NCI-H446 (cell line): ENCODE data around the gene OR4D5.

Experiments
- DNase-seq, 2 experiments: peaks; one replicate each; lab custom pipeline; 2025; lab: John Stamatoyannopoulos, UW

OR4D5 gene

DNA sequence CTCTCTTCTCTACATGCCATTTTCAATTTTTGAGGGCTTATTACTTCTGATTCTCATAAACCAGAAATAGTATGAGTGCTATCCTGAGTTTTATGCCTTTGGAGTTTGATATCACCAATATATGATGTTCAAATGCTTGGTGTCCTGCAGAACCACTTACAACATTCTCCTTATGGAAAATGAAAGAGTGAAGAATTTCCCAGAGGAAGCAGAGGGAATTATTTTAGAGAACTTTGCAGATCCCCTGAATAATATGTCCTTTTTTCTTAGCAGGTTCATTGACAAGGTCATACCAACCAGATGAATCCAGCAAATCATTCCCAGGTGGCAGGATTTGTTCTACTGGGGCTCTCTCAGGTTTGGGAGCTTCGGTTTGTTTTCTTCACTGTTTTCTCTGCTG lies at the start of gene OR4D5:
TSS of gene OR4D5 (plus strand) at position 301 of the 400 bp plus-strand sequence. CDS start at position 301, 0 bp downstream.
- no peak for DNase-seq

DNA sequence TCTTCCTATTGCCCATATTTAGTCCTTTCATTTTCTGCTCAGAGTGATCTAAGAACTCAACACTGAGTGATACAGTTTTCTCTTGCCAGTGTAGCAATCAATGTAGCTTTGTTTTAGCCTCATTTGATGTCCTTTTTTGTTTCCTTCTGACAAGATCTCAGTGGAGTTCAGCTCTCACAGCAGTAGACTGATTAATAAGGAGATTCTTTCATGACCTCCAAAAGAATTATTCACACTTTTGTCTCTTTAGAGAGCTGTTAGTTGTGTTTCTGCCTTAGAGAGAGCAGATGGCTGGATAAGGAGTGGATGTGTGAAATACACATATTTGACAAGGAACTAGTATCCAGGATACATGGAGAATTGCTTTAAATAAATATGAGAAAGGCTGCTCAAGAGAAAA lies 47.4 kb upstream of the OR4D5 start:
- DNase-seq, result no peak

DNA sequence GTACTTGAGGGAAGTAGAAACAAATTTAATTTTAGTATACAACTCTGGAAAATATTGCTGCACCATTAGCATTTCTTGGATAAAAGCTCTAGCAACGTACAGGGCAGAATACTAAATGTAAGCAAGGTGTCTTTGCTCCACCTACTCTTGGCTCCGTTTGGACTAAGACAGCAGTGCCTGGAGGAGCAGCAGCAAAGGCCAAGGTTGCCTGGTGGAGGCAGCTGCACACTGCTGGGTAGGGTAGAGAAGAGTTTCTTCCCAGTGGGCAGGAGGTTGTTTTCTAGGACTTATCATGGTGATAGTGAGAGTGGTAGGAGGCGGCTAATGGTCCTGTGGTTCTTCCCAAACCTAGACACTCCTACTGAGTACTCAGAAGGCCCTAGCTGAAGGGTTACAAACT lies 39.6 kb upstream of the OR4D5 start:
- no peak for DNase-seq

DNA sequence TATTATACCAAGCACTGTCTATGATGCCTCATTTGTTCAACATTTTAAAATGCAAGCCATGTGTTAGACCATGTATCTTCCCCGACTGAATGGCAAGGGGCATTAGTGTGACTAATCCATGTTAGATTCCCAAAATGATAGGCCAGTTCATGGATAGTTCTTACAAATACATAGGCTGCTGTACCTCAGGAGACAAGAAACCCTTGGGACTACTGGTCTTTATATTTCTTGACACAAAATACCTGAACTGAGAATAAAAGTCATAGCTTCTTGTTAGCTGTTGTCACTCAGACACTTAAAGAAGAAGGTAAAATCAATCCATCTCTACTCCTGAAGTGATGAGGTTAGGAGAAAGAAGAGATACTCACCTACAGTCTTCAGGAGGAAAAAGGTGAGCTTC lies 37.5 kb upstream of the OR4D5 start, which contains the start of gene OR8D4:
TSS of gene OR8D4 (plus strand) at position 301 of the 400 bp plus-strand sequence. CDS start 4,265 bp downstream, outside the sequence.
- no peak for DNase-seq

DNA sequence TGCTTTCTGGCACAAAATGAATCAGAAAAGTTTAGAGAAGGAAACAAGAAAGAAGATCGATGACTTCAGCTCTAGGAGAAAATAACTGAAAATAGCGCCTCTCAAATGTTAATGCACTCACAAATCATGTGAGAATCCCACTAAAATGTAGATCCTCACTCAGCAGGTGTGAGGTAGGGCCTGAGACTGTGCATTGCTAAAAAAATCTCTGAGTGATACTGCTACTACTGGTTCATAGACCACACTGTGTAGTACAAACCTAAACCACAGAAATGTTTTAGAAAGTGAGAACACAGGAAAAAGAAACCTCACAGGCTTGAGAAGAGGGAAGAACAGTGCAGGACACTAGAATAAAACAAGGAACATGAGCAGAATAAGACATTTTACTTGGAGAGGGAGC lies 35.5 kb upstream of the OR4D5 start:
- DNase-seq, result no peak

DNA sequence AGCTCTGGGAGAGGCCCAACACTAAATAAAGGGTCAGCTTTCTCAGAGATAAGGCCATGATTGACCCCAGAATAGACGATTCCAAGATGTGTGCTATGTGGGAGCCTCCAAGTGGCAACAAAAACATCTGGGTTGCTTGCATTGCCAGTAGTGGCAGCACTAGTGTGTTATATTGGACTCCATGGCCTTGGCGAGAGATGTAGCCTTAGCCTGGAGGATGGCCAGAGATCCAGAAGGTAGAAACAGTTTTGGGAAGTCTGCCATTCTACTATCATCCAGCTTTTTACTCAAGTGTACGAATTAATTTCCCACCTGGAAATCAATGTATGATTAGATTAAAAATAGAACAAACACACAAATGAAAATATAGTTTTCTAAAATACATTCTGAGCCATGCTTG lies 34.5 kb upstream of the OR4D5 start:
- no peak for DNase-seq

DNA sequence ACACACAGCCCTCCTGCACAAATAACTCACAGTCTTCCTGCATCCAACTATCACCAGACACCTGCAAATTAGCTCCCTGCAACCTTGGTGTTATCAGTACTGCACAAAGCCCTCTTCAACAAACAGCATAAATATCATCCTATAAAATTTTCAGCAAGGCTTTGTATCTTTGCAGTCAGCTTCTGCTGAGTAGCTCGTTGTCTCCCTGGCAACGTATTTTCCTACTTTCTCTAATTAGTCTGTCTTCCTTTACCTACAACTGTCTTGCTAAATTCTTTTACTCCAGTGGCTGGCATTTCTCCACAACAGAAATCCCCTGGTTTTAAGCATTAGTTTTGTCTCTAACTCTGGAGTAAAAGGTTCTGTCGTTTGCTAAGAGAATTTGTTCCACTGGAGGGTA lies 33.6 kb upstream of the OR4D5 start:
- no peak for DNase-seq

DNA sequence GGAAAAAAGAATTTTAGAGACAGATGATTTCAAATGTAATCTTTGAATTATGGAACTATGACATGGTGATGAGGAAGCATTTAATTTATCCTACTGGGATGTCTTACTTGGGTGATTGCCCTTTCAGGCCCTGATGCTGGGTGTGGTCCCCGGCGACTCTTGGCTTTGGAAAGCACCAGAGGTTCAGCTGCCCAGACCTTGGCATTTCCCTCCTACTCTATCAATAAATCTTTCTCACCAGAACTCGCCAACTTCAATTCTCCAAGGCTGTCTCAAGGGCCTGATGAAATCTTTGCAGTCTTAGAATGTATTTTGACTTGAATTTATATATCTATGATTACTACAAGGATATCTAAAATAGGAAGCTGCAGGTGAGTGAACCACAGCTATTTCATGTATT lies 18.5 kb upstream of the OR4D5 start:
- DNase-seq, result no peak

DNA sequence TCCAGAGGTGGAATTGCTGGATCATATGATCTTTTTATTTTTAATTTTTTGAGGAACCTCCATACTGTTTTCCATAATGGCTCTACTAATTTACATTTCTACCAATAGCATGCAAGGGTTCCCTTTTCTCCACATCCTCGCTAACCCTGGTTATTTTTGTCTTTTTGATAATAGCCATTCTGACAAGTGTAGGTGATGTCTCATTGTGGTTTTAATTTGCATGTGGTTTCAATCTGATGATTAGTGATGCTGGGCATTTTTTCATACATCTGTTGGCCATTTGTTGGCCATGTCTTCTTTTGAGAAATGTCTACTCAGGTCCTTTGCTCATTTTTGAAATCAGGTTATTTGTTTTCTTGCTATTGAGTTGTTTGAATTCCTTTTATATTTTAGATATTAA lies 15.4 kb upstream of the OR4D5 start:
- DNase-seq, result no peak

DNA sequence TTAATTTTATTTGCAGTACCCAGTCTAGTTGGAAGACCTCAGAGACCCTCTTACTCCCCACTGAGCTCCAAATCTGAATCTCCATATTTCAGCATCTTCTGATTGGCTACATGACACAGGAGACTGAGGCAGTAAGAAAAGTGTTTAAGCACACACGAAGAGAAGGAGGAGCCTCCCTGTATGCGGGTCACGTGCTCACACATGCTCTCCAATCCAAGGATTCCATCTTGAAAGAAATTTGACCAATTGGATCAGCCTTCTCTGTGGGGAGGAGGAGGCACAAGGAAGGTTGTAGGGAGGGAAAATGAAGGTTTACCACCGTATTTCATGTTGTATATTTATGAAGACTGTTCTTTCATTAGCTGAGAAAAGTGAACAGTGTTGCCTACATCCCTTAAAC lies 3.0 kb downstream of the OR4D5 start:
- no peak for DNase-seq

DNA sequence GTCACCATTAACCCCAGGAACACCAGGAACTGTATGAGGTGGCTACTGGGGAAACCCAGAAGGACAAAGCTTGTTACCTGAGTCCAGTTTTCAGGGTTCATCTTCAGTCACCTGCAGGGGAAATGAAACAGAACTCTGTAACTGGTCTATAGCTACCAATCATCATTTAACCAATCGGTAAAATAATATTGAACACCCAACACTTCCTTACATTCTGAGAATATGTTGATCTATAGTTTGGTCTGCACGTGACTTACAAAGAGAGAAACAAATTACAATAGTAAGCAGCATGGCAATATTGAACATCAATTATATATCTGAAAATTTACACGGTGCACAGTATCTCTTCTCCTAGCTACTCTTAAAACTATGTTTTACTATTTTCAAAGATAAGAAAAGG lies 4.3 kb downstream of the OR4D5 start, which contains the start of gene OR6T1:
TSS of gene OR6T1 (minus strand) at position 101 of the 400 bp plus-strand sequence. CDS start at position 101, 0 bp downstream.
- no peak for DNase-seq

DNA sequence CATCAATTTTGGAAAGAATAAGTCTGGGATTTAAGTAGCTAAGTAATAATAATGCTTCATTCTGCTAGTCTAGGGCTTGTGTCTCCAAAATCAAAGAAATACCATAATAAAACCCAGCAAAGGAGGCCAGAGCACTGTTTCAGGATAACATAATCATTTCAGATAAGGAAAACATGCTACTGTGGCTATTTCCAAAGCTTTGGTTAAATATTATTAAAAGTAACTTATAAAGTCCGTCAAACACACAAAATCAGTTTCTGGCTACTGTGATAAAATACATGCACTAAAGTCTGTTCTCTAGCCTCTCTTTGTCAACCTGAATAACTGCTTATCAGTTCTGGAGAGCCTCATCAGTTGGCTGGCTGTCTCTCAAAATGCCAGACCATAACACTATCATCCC lies 5.7 kb downstream of the OR4D5 start:
- DNase-seq, result no peak

DNA sequence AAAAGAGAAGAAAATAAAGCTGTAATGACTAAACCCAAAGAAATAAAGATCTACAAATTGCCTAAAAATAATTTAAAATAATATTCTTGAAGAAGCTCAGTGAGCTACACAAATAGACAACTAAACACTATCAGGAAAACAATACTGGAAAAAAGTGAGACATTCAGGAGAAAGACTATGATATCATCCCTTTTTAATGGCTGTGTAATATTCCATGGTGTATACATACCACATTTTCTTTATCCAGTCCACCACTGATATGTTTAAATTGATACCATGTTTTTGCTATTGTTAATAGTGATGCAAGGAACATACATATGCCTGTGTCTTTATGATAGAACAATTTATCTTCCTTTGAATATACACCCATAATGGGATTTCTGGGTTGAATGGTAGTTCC lies 17.3 kb downstream of the OR4D5 start:
- DNase-seq, result no peak

DNA sequence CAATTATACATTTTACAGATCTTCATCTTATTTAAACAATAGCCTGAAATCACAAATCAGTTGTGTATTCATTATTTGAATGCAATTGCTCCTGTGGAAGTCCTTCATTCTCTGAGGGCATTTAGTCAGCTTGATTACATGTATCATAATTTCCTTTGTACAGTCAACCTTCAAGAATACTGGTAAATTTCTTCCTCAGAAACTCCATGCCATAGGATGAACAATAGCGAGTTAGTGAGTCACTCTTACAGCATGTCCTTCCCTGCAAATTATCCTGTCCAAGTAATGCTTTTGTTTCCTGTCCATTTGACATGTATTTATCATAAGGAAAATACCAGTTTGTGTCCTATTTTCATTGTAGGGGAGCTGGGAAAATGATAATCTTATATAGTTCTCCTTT lies 34.4 kb downstream of the OR4D5 start:
- no peak for DNase-seq

DNA sequence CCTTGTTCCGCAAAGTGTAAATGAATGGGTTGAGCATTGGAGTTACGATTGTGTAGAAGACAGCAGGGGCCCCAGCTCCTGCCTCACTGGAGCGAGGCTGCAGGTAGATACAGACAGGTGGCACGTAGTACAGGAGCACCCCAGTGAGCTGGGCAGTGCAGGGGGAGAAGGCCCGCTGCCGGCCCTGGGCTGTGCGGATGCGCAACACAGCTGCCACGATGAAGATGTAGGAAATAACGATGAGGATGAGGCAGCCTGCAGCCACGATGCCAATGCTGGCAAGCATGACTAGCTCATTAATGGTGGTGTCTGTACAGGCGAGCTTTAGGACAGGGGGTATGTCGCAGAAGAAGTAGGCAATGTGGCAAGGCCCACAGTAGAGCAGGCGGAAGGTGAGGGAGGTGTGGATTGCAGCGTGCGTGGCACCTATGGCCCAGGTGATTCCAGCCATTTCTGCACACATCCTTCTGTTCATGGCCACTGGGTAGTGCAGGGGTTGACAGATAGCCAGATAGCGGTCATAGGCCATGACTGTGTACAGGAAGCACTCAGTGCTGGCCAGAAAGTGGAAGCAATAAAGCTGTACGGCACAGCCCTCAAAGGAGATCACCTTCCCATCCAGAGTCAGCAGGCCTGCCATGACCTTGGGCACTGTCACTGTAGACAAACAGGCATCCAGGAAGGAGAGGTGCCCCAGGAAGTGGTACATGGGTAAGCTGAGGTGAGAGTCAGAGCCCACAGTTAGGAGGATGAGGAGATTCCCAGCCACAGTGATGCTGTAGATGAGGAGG lies 37.5 kb downstream of the OR4D5 start:
- DNase-seq, result no peak

DNA sequence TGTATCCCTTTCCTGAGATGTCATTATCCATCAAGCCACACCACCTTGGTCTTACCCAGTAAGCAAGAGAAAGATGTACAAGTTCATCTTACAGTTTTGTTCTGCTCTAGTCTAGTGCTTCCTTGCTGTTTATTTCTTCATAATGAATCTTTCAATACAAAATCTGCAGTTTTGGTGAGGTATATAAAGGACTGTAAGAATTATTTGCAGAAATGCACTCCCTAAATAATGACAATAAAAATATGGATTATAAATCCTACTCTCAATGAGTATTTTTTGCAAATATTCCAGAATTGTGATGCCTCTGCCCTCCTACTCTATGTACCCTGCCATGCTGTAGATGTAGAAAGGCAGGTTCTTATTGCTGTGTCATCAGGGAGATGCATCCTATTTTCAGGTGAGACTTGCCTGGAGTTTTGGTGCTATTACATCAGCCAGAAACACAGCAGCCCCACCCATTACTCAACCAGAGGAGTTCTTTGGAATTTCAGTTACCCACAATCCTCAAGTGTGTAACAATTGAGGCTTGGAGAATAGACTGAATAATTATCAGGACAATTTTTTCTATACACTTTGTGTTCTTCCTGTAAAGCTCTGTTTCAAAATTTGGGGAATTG lies 38.4 kb downstream of the OR4D5 start, which contains the start of gene OR10S1:
TSS of gene OR10S1 (minus strand) at position 51 of the 617 bp plus-strand sequence. CDS start 117 bp downstream, outside the sequence.
- DNase-seq, result no peak

DNA sequence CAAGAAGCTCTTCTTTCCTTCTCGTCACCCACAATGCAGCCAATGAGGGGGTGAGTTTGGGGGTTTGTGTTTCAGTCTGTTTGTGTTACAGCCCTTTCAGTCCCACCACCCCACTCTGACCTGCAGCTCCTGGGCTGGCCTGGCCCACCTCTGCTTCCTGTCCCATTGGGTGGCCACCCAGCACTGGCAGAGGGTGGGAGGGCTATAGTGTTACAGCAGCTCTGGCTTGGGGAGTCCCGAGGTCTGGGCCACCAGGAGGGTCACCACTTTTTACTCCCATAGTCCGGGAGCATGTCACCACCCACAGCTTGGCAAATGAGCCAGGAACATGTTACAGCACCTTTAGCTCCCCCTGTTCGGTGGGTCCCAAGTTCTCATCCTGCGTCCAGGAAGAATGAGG lies 39.9 kb downstream of the OR4D5 start:
- no peak for DNase-seq
